Adrenal gland (tissue), 5 donors: ENCODE data around the gene SPR.

Experiments
- POLR2A ChIP-seq, 2 donors: fragments of 450-650 bp; IDR thresholded peaks; one replicate each; pipeline ENCODE4 v1.6.1; 2017; ENCODE audit warnings: antibody characterized with exemption in 2 of 2, mild to moderate bottlenecking in 2 of 2, moderate library complexity in 1 of 2
- TF ChIP-seq, protein P1 (sequence below), 6 experiments: fragments of 450-650 bp in 4 of 6; fragments of 200-600 bp in 2 of 6; sonication (generic) in 1 of 6; IDR thresholded peaks; 1 replicate in 5 of 6; 2 replicates in 1 of 6; pipeline versions ENCODE4 v1.5.1 to v1.8.0; 2016 to 2021; ENCODE audit warnings: antibody characterized with exemption in 6 of 6, mild to moderate bottlenecking in 2 of 6, moderate library complexity in 1 of 6
- donor health status: DM: no; HTN: no; CAD: no.

DNA sequence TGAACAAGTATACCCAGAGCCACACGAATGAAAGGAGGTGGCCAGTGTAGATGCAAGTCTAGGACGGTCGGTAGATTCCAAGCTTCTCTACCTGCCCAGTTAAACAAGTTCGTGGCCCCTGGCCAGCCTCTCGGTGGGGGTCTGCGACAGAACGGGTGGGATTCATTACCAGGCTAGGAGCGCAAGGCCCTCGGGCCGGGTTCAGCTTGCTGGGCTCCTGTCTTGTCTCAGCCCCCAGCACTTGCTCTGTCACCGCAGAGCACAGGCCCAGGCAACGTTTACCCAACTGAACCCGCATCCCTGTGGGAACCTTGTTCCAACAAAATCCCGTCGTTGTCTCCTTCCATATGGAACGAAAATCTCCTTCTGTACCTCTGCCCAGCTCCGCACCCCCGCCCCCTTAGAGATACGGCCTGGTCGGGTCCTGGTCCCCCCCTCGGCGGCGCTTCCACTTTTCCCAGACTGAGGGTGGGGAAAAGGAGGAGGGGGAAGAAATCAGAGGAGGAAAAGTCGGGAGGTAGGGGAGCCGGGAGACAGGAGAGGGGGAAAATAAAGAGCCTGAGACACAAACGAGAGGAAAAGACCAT, 28.2 kb downstream of the SPR start:
- TF ChIP-seq, protein P1, sequence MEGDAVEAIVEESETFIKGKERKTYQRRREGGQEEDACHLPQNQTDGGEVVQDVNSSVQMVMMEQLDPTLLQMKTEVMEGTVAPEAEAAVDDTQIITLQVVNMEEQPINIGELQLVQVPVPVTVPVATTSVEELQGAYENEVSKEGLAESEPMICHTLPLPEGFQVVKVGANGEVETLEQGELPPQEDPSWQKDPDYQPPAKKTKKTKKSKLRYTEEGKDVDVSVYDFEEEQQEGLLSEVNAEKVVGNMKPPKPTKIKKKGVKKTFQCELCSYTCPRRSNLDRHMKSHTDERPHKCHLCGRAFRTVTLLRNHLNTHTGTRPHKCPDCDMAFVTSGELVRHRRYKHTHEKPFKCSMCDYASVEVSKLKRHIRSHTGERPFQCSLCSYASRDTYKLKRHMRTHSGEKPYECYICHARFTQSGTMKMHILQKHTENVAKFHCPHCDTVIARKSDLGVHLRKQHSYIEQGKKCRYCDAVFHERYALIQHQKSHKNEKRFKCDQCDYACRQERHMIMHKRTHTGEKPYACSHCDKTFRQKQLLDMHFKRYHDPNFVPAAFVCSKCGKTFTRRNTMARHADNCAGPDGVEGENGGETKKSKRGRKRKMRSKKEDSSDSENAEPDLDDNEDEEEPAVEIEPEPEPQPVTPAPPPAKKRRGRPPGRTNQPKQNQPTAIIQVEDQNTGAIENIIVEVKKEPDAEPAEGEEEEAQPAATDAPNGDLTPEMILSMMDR (IDR thresholded peaks at IDR 0.05), result no peak
- TF ChIP-seq POLR2A (IDR thresholded peaks at IDR 0.05), result no peak
